ENCODE measurements around the gene DENND1A. TPM values are rescaled to one million over a fixed set of nuclear protein-coding genes. Genes with fewer than 3 reads are reported as not detected.

DENND1A gene
- total RNA-seq, 1 donor from 2014 or later: 23.0 TPM

GRCh38 chr9:123807251-123807650, 122.7 kb downstream of the DENND1A start:
- no peak for TF ChIP-seq CTCF (IDR thresholded peaks at IDR 0.05)
- no peaks in the 10 kb centered on the region for H3K36me3 ChIP-seq
- no peaks in the 10 kb centered on the region for H3K4me1 ChIP-seq
- intact Hi-C loops (cut with DNase I): no loop called here
- no peak overlapping the region for H3K4me3 ChIP-seq
- ATAC-seq: no peak
- no peak for DNase-seq
- H3K9me3 ChIP-seq: no peaks in the 10 kb centered on the region
- no peak overlapping the region for H3K27ac ChIP-seq
- no peaks in the 10 kb centered on the region for H3K27me3 ChIP-seq (ENCODE audit: low read depth)

- ATAC-seq (no peak), DNase-seq (no peak)
- Histone ChIP-seq H3K27me3 (ENCODE audit: low read depth) (no peaks in the 10 kb centered on the region), H3K27ac (no peak overlapping the region), H3K4me3 (no peak overlapping the region), H3K4me1 (no peaks in the 10 kb centered on the region), H3K9me3 (no peaks in the 10 kb centered on the region), H3K36me3 (no peaks in the 10 kb centered on the region)
- no peak for TF ChIP-seq CTCF (IDR thresholded peaks at IDR 0.05)
- intact Hi-C loops (cut with DNase I): no loop called here
Observed at GRCh38 chr9:123806829-123807228, 123.1 kb downstream of the DENND1A start.

- ATAC-seq: no peak
Observed at GRCh38 chr9:123798195-123798594, 131.7 kb downstream of the DENND1A start.

GRCh38 chr9:123796618-123797484, 133.1 kb downstream of the DENND1A start:
- Histone ChIP-seq H3K9me3 (no peaks in the 10 kb centered on the region), H3K27ac (no peak overlapping the region), H3K36me3 (no peaks in the 10 kb centered on the region), H3K4me3 (no peak overlapping the region), H3K27me3 (ENCODE audit: low read depth) (no peaks in the 10 kb centered on the region), H3K4me1 (no peaks in the 10 kb centered on the region)
- ATAC-seq (no peak), DNase-seq (no peak)
- intact Hi-C loops (cut with DNase I): no loop called here
- TF ChIP-seq CTCF (IDR thresholded peaks at IDR 0.05): no peak

More at GRCh38 chr9:123798195-123798594, 131.7 kb downstream of the DENND1A start:
- intact Hi-C loops (cut with DNase I): no loop called here
- TF ChIP-seq CTCF (IDR thresholded peaks at IDR 0.05): no peak
- Histone ChIP-seq H3K36me3 (no peaks in the 10 kb centered on the region), H3K27me3 (ENCODE audit: low read depth) (no peaks in the 10 kb centered on the region), H3K4me1 (no peaks in the 10 kb centered on the region), H3K4me3 (no peak overlapping the region), H3K27ac (no peak overlapping the region), H3K9me3 (no peaks in the 10 kb centered on the region)
- no peak for DNase-seq

GRCh38 chr9:123796094-123796493, 133.8 kb downstream of the DENND1A start:
- H3K27me3 ChIP-seq (ENCODE audit: low read depth): no peaks in the 10 kb centered on the region
- no peaks in the 10 kb centered on the region for H3K4me1 ChIP-seq
- H3K36me3 ChIP-seq: no peaks in the 10 kb centered on the region
- H3K9me3 ChIP-seq: no peaks in the 10 kb centered on the region
- no peak overlapping the region for H3K4me3 ChIP-seq
- intact Hi-C loops (cut with DNase I): no loop called here
- no peak overlapping the region for H3K27ac ChIP-seq
- no peak for DNase-seq
- no peak for TF ChIP-seq CTCF (IDR thresholded peaks at IDR 0.05)
- ATAC-seq: no peak

All from lower lobe of right lung (tissue), 2 donors.